ENCODE measurements around the gene CLSTN3. TPM values are rescaled to one million over a fixed set of nuclear protein-coding genes. Genes with fewer than 3 reads are reported as not detected.

The CLSTN3 gene
- total and polyA plus RNA-seq, 2 of the 13 experiments (the other 11 are each of a cell fraction or from before 2014, with no cell fraction given), result 26.2 to 94.1 TPM

DNA sequence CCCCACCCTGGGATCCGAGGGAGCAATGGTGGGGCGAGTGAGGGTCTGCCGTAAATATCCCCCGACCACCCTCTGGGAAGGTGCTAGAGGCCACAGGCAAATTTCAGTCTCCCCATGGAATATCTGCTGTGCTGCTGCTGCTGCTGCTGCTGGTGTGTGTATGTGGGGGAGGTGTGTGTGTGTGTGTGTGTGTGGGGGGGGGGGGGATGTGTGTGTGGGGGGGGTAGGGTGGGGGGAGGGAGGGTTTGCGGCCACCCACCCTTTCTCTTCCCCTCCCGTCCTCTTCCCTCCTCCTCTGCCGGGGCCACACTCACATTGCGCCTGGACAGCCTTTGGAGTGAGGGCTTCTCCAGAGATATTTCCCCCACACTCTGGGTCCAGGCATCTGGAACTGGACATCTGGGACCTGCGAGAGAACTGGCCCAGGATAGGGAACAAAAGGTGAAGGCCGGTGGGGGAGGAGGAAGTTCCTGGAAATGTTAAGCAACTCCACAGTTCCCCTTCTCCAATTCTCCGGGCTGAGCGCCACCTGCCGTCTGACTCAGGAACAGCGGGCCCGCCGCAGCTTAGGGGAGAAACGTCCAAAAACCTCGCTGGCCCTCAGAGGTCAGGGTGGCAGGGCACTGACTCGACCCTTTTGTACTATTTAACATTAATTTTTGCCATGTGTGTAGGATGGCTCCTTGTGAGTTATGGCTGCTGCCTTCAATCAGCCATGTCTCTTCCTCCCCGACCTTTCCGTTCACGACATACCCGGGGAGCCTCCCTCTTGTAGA, 21.2 kb upstream of the CLSTN3 start, which contains the start of gene C1RL (continued):
- no peak for TF ChIP-seq ZNF883 (CRISPR knock-in tag; IDR thresholded peaks at IDR 0.05; ENCODE audit: not compliant biosample characterization)
- no peak for TF ChIP-seq ARHGAP35 (CRISPR knock-in tag; IDR thresholded peaks at IDR 0.05; ENCODE audit: borderline replicate concordance)
- TF ChIP-seq, protein P1, sequence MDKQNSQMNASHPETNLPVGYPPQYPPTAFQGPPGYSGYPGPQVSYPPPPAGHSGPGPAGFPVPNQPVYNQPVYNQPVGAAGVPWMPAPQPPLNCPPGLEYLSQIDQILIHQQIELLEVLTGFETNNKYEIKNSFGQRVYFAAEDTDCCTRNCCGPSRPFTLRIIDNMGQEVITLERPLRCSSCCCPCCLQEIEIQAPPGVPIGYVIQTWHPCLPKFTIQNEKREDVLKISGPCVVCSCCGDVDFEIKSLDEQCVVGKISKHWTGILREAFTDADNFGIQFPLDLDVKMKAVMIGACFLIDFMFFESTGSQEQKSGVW (CRISPR knock-in tag; IDR thresholded peaks at IDR 0.05; ENCODE audit: borderline replicate concordance), result no peak
- TF ChIP-seq REPIN1 (CRISPR knock-in tag; IDR thresholded peaks at IDR 0.05; ENCODE audit: borderline replicate concordance, low read depth), result peak; percentile 75; the same call in 1 of the 2 replicates
- TF ChIP-seq ZNF557 (CRISPR knock-in tag; IDR thresholded peaks at IDR 0.05), result no peak
- no peak for TF ChIP-seq SOX6 (IDR thresholded peaks at IDR 0.05)
- peak; percentile 79 for TF ChIP-seq SOX6 (CRISPR knock-in tag; IDR thresholded peaks at IDR 0.05)
- TF ChIP-seq KLF16 (CRISPR knock-in tag; IDR thresholded peaks at IDR 0.05), result peak in 1 of 2 experiments; percentile 66; a peak in 2 of 4 replicates
- TF ChIP-seq, protein P2, sequence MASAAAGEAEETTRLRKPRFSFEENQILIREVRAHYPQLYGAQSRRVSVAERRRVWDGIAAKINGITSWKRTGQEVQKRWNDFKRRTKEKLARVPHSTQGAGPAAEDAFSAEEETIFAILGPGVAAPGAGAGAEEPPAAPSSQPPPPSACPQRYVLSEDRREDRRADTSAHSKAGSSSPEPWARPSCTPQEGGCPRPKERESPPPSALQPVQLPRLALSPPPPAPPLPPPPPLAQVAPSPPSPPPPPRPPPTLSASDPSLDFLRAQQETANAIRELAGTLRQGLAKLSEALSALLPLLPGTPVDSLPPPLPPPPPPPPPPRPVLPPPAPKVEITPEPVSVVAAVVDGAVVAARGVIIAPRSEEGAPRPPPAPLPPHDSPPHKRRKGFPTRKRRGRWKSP (CRISPR knock-in tag; IDR thresholded peaks at IDR 0.05), result 0 out of 2 replicates have a peak, but pooled peaks have one; percentile 37
- TF ChIP-seq ZNF724P (CRISPR knock-in tag; IDR thresholded peaks at IDR 0.05; ENCODE audit: borderline replicate concordance), result no peak
- no peak for TF ChIP-seq ZNF562 (CRISPR knock-in tag; IDR thresholded peaks at IDR 0.05; ENCODE audit: borderline replicate concordance)
- TF ChIP-seq ZNF180 (CRISPR knock-in tag; IDR thresholded peaks at IDR 0.05; ENCODE audit: borderline replicate concordance, low read depth), result no peak
- no peak for TF ChIP-seq ZNF780A (CRISPR knock-in tag; IDR thresholded peaks at IDR 0.05)
- TF ChIP-seq ZNF496 (CRISPR knock-in tag; IDR thresholded peaks at IDR 0.05; ENCODE audit: insufficient replicate concordance), result no peak
- TF ChIP-seq TBX3 (IDR thresholded peaks at IDR 0.05; ENCODE audit: borderline replicate concordance), result no peak
- TF ChIP-seq ZNF660 (CRISPR knock-in tag; IDR thresholded peaks at IDR 0.05; ENCODE audit: borderline replicate concordance, low read depth), result no peak
- no peak for TF ChIP-seq TOPORS (CRISPR knock-in tag; IDR thresholded peaks at IDR 0.05)
- peak; percentile 86 for TF ChIP-seq ZNF746 (CRISPR knock-in tag; IDR thresholded peaks at IDR 0.05)
- TF ChIP-seq CHD2 (IDR thresholded peaks at IDR 0.05; ENCODE audit: low read depth, low read length), result peak; percentile 24; the same call in 1 of the 2 replicates
- 0 out of 2 replicates have a peak, but pooled peaks have one; percentile 32 for TF ChIP-seq ZNF552 (CRISPR knock-in tag; IDR thresholded peaks at IDR 0.05; ENCODE audit: borderline replicate concordance)
- TF ChIP-seq, protein P3, sequence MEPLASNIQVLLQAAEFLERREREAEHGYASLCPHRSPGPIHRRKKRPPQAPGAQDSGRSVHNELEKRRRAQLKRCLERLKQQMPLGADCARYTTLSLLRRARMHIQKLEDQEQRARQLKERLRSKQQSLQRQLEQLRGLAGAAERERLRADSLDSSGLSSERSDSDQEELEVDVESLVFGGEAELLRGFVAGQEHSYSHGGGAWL (CRISPR knock-in tag; IDR thresholded peaks at IDR 0.05), result no peak
- TF ChIP-seq, protein P4, sequence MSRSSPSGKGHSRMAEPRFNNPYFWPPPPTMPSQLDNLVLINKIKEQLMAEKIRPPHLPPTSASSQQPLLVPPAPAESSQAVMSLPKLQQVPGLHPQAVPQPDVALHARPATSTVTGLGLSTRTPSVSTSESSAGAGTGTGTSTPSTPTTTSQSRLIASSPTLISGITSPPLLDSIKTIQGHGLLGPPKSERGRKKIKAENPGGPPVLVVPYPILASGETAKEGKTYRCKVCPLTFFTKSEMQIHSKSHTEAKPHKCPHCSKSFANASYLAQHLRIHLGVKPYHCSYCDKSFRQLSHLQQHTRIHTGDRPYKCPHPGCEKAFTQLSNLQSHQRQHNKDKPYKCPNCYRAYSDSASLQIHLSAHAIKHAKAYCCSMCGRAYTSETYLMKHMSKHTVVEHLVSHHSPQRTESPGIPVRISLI (CRISPR knock-in tag; IDR thresholded peaks at IDR 0.05; ENCODE audit: borderline replicate concordance), result no peak
- no peak for TF ChIP-seq ZSCAN21 (CRISPR knock-in tag; IDR thresholded peaks at IDR 0.05; ENCODE audit: borderline replicate concordance)
- TF ChIP-seq CENPT (CRISPR knock-in tag; IDR thresholded peaks at IDR 0.05; ENCODE audit: low read depth), result no peak

Data from HepG2 (cell line).